H9 (cell line): ENCODE data around the gene ZNF783. TPM values are rescaled to one million over a fixed set of nuclear protein-coding genes. Genes with fewer than 3 reads are reported as not detected.

Experiments
- DNase-seq: peaks from one replicate; pipeline ENCODE4 v3.0.0-alpha.2; 2017
- H2AFZ ChIP-seq: one replicate; pipeline ENCODE4 v1.6.1; 2013; ENCODE audit warnings: mild to moderate bottlenecking, low read length, control low read depth, moderate library complexity
- H2AK5ac ChIP-seq: 2 replicates; pipeline ENCODE4 v1.6.1; 2013; ENCODE audit warnings: low read length, control low read depth, mixed read lengths; ENCODE audit not compliant: insufficient read length
- H2BK120ac ChIP-seq: one replicate; pipeline ENCODE4 v1.6.1; 2013; ENCODE audit warnings: low read depth, mild to moderate bottlenecking, low read length, control low read depth, inconsistent platforms; ENCODE audit not compliant: poor library complexity, severe bottlenecking
- H2BK12ac ChIP-seq: 2 replicates; pipeline ENCODE4 v1.6.1; 2013; ENCODE audit warnings: low read length, control low read depth, mixed read lengths, low read depth; ENCODE audit not compliant: insufficient read length
- H2BK15ac ChIP-seq: 2 replicates; pipeline ENCODE4 v1.6.1; 2013; ENCODE audit warnings: low read depth, low read length, control low read depth
- H2BK20ac ChIP-seq: one replicate; pipeline ENCODE4 v1.6.1; 2013; ENCODE audit warnings: low read depth, mild to moderate bottlenecking, low read length, control low read depth, inconsistent platforms; ENCODE audit not compliant: poor library complexity, severe bottlenecking
- H2BK5ac ChIP-seq: 2 replicates; pipeline ENCODE4 v1.6.1; 2013; ENCODE audit warnings: low read length, control low read depth, mixed read lengths; ENCODE audit not compliant: insufficient read length
- H3K14ac ChIP-seq: 2 replicates; pipeline ENCODE4 v1.6.1; 2013; ENCODE audit warnings: low read length, control low read depth; ENCODE audit not compliant: insufficient read depth
- H3K18ac ChIP-seq: 2 replicates; pipeline ENCODE4 v1.6.1; 2013; ENCODE audit warnings: low read depth, mild to moderate bottlenecking, mixed read lengths, low read length, control low read depth; ENCODE audit not compliant: insufficient read length
- H3K23ac ChIP-seq: 2 replicates; pipeline ENCODE4 v1.6.1; 2013; ENCODE audit warnings: low read length, control low read depth, mixed read lengths, low read depth; ENCODE audit not compliant: insufficient read length
- H3K23me2 ChIP-seq: 2 replicates; pipeline ENCODE4 v1.6.1; 2013; ENCODE audit warnings: low read depth, mild to moderate bottlenecking, mixed read lengths, low read length, control low read depth; ENCODE audit not compliant: insufficient read length, poor library complexity, severe bottlenecking
- H3K27ac ChIP-seq: 2 replicates; pipeline ENCODE4 v1.5.1; 2013; ENCODE audit warnings: low read length, control low read depth, mixed read lengths, low read depth; ENCODE audit not compliant: insufficient read length
- H3K27me3 ChIP-seq: 2 replicates; pipeline ENCODE4 v1.6.1; 2013; ENCODE audit warnings: low read length, control low read depth, inconsistent platforms; ENCODE audit not compliant: insufficient read depth
- H3K4ac ChIP-seq: 2 replicates; pipeline ENCODE4 v1.6.1; 2013; ENCODE audit warnings: low read depth, mild to moderate bottlenecking, control low read depth, inconsistent platforms, low read length, moderate library complexity
- H3K4me1 ChIP-seq: 2 replicates; pipeline ENCODE4 v1.6.1; 2013; ENCODE audit warnings: low read length, control low read depth, inconsistent platforms; ENCODE audit not compliant: insufficient read depth
- H3K4me2 ChIP-seq: 2 replicates; pipeline ENCODE4 v1.6.1; 2013; ENCODE audit warnings: low read length, control low read depth, mixed read lengths; ENCODE audit not compliant: insufficient read length, insufficient read depth
- H3K56ac ChIP-seq: 2 replicates; pipeline ENCODE4 v1.6.1; 2013; ENCODE audit warnings: low read depth, mild to moderate bottlenecking, mixed read lengths, low read length, control low read depth; ENCODE audit not compliant: insufficient read length
- H3K79me1 ChIP-seq: 2 replicates; pipeline ENCODE4 v1.6.1; 2013; ENCODE audit warnings: low read depth, mild to moderate bottlenecking, moderate library complexity, low read length, control low read depth, inconsistent platforms; ENCODE audit not compliant: insufficient read depth, poor library complexity, severe bottlenecking
- H3K79me2 ChIP-seq: 2 replicates; pipeline ENCODE4 v1.6.1; 2013; ENCODE audit warnings: low read length, control low read depth, inconsistent platforms; ENCODE audit not compliant: insufficient read depth
- H3K9ac ChIP-seq: 2 replicates; pipeline ENCODE4 v1.6.1; 2013; ENCODE audit warnings: low read length, control low read depth, mixed read lengths; ENCODE audit not compliant: insufficient read length; ENCODE audit errors: extremely low read depth
- H3K9me3 ChIP-seq: one replicate; pipeline ENCODE4 v1.6.1; 2013; ENCODE audit warnings: low read depth, low read length, inconsistent platforms; ENCODE audit not compliant: control insufficient read depth
- H3T11ph ChIP-seq: one replicate; pipeline ENCODE4 v1.6.1; 2013; ENCODE audit warnings: mild to moderate bottlenecking, low read length, control low read depth, inconsistent platforms
- H4K20me1 ChIP-seq: one replicate; pipeline ENCODE4 v1.6.1; 2013; ENCODE audit not compliant: control insufficient read depth, insufficient read length, insufficient read depth
- H4K5ac ChIP-seq: 2 replicates; pipeline ENCODE4 v1.6.1; 2013; ENCODE audit warnings: low read depth, mild to moderate bottlenecking, mixed read lengths, low read length, control low read depth; ENCODE audit not compliant: insufficient read length
- H4K8ac ChIP-seq: replicated peaks from 2 replicates; pipeline ENCODE4 v1.6.1; 2013; ENCODE audit warnings: low read length, control low read depth, mixed read lengths, low read depth; ENCODE audit not compliant: insufficient read length
- H4K91ac ChIP-seq: 2 replicates; pipeline ENCODE4 v1.6.1; 2013; ENCODE audit warnings: low read depth, mild to moderate bottlenecking, moderate library complexity, mixed read lengths, low read length, control low read depth; ENCODE audit not compliant: insufficient read length
- H3K27ac Mint-ChIP-seq, 3 experiments: 2 replicates in 2 of 3; 3 replicates in 1 of 3; pipeline ENCODE4 v1.8.0; 2020 to 2021; ENCODE audit warnings: mixed read lengths in 3 of 3, mild to moderate bottlenecking in 1 of 3, moderate library complexity in 1 of 3
- H3K27me3 Mint-ChIP-seq: 2 replicates; pipeline ENCODE4 v1.8.0; 2021; ENCODE audit warnings: low read depth, mild to moderate bottlenecking, moderate library complexity, mixed read lengths
- H3K36me3 Mint-ChIP-seq, 3 experiments: 2 replicates in 2 of 3; 3 replicates in 1 of 3; pipeline ENCODE4 v1.8.0; 2020 to 2021; ENCODE audit warnings: low read depth in 3 of 3, mixed read lengths in 3 of 3; ENCODE audit not compliant: insufficient read depth in 1 of 3
- H3K4me1 Mint-ChIP-seq, 2 experiments: 2 replicates each; pipeline ENCODE4 v1.8.0; 2020; ENCODE audit warnings: mixed read lengths in 2 of 2
- H3K4me3 Mint-ChIP-seq, 2 experiments: 2 replicates in 1 of 2; 3 replicates in 1 of 2; pipeline ENCODE4 v1.8.0; 2020 to 2021; ENCODE audit warnings: mild to moderate bottlenecking in 2 of 2, mixed read lengths in 2 of 2, moderate library complexity in 1 of 2
- H3K9me3 Mint-ChIP-seq, 2 experiments: 2 replicates in 1 of 2; 3 replicates in 1 of 2; pipeline ENCODE4 v1.8.0; 2020; ENCODE audit warnings: mild to moderate bottlenecking in 2 of 2, mixed read lengths in 2 of 2, moderate library complexity in 1 of 2
- CTCF ChIP-seq: fragments of 200-600 bp; sonication (generic); conservative IDR thresholded peaks from 3 replicates; pipeline ENCODE4 v1.8.0; 2021; ENCODE audit warnings: antibody characterized with exemption, mild to moderate bottlenecking
- WGBS: extraction: QIAGEN DNeasy Blood & Tissue Kit; methylation state at CpG from one replicate; pipeline ENCODE4 v1.1.7; 2013; ENCODE audit warnings: missing lambda C conversion rate, low lambda C conversion rate, mixed read lengths; ENCODE audit not compliant: insufficient read length; ENCODE audit errors: extremely low coverage; 5-methylcytosine and 5-hydroxymethylcytosine counted together
- total RNA-seq: library from RNA; stranded (reverse); gene quantifications from 2 replicates; pipeline ENCODE4 v1.2.1, GENCODE V29; 2021

The ZNF783 gene
- total RNA-seq, 1 experiment from 2014 or later: 13.6 TPM

- H3K4me1 ChIP-seq: peaks cover 2% of the 10 kb centered on the region; the same call in 1 of the 2 replicates
- no peak overlapping the region for H3K4me3 Mint-ChIP-seq
- H3K4ac ChIP-seq: no peak overlapping the region
- peaks cover 1 to 4% of the 10 kb centered on the region in 2 experiments; a peak in 4 of 5 replicates for H3K9me3 Mint-ChIP-seq
- H3K23ac ChIP-seq: no peak overlapping the region
- peaks cover 4% of the 10 kb centered on the region for H3K79me1 ChIP-seq
- H4K5ac ChIP-seq: no peak overlapping the region
- no peak for DNase-seq
- no peak overlapping the region for H2BK5ac ChIP-seq
- no CpG with 5 or more reads among the region's 7 CpGs for WGBS
- H2BK12ac ChIP-seq: no peak overlapping the region
- no peak overlapping the region for H3K27ac ChIP-seq
- H3K18ac ChIP-seq: no peak overlapping the region
- no peak overlapping the region for H2BK120ac ChIP-seq
- H3K27me3 Mint-ChIP-seq: peaks cover 31% of the 10 kb centered on the region
- no peak overlapping the region for H3T11ph ChIP-seq
- H3K56ac ChIP-seq: no peak overlapping the region
- H4K8ac ChIP-seq: no peak overlapping the region
- no peaks in the 10 kb centered on the region for H3K23me2 ChIP-seq
- H2AFZ ChIP-seq: no peak overlapping the region
- H3K79me2 ChIP-seq: peaks cover 7% of the 10 kb centered on the region; the same call in 1 of the 2 replicates
- no peak overlapping the region for H3K14ac ChIP-seq
- no peak overlapping the region for H3K27ac Mint-ChIP-seq
- no peaks in the 10 kb centered on the region for H3K9me3 ChIP-seq
- H3K4me2 ChIP-seq: no peak overlapping the region
- no peak overlapping the region for H4K91ac ChIP-seq
- H2AK5ac ChIP-seq: no peak overlapping the region
- peaks cover 2 to 7% (median 3%) of the 10 kb centered on the region in 3 experiments; a peak in 5 of 7 replicates for H3K36me3 Mint-ChIP-seq
- no peak overlapping the region for H2BK20ac ChIP-seq
- no peaks in the 10 kb centered on the region for H3K27me3 ChIP-seq
- peaks cover 9% of the 10 kb centered on the region in 2 experiments for H3K4me1 Mint-ChIP-seq
- no peaks in the 10 kb centered on the region for H4K20me1 ChIP-seq
- H2BK15ac ChIP-seq: no peak overlapping the region
- no peak for TF ChIP-seq CTCF
- H3K9ac ChIP-seq: no peak overlapping the region
Measured at GRCh38 chr7:149237502-149237901, 24.5 kb upstream of the ZNF783 start.
